ENCODE results near the gene HIRA.
"Not testable (repeated sequence)": the region's sequence is repeated elsewhere in the genome, so short reads cannot be mapped to it uniquely, and the experiment has no call there.

The HIRA gene

GRCh38 chr22:19442166-19442565 is 10.6 kb upstream of the HIRA start:
- DNase-seq, result no peak

- no peak for DNase-seq
Measured at GRCh38 chr22:19440411-19441195, 9.1 kb upstream of the HIRA start.

DNA sequence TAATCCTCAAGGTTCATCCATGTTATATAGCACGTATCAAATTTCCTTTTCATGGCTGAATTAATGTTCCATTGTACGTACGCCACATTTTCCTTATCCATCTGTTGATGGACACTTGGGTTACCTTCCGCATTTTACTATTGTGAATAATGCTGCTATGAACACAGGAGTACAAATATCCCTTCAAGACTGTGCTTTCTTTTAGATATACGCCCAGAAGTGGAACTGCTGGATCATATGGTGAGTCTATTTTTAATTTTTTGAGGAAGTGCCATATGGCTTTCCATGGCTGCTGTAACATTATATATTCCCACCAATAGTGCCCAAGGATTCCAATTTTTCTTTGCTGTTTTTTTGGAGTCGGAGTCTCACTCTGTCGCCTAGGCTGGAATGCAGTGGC is 6.8 kb upstream of the HIRA start:
- no peak for DNase-seq

- DNase-seq, result not testable (repeated sequence)
Measured at GRCh38 chr22:19436444-19437161, 5.1 kb upstream of the HIRA start.

DNA sequence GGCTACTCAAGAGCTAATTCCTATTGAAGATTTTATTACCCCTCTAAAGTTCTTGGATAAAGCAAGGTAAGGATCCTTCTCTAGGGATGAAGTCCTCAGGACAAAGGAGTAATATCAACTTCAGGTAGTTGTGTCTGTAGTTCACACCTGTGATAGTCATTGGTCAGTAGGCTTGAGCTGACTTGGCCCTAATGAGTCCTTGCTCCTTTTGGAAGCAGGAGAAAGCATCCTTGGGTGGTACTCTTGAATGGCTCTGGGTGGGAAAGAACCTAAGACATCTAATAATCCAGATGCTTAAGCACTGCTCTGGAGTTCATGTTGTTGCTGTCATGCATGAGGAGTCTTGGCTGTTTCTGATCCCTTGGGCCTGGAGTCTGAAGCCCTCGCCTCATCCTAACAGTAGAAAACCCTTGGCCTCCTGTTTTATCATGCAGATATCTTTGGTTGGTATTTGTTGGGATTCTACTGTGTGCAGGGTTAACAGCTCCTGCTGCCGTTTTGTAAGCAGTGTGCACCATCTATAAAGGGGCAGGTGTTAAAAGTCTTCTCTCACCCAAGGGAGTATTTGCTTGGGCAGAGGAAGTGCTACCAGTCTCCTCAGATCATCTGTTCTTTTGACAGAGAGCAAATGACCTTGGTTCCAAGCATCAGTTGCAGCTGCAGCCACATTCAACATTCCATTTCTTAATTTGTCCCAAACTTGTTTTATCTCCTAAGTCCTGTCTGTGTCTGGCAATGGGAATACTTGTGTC is 3.5 kb upstream of the HIRA start:
- no peak for DNase-seq

DNA sequence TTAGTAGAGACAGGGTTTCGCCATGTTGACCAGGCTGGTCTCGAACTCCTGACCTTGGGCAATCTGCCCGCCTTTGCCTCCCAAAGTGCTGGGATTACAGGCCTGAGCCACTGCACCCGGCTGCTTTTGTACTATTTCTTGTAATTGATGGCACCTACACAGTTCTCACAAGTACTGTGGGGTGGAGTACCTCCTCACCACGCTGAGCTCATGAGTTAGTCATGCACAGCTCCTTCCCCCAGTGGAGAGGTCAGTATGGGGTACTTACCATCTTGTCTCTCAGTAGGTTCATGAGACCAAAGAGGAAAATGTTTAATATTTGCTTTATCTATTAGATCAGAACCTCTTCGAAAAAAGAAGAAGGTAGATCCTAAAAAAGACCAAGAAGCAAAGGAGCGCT is 2.9 kb upstream of the HIRA start:
- no peak for DNase-seq

DNA sequence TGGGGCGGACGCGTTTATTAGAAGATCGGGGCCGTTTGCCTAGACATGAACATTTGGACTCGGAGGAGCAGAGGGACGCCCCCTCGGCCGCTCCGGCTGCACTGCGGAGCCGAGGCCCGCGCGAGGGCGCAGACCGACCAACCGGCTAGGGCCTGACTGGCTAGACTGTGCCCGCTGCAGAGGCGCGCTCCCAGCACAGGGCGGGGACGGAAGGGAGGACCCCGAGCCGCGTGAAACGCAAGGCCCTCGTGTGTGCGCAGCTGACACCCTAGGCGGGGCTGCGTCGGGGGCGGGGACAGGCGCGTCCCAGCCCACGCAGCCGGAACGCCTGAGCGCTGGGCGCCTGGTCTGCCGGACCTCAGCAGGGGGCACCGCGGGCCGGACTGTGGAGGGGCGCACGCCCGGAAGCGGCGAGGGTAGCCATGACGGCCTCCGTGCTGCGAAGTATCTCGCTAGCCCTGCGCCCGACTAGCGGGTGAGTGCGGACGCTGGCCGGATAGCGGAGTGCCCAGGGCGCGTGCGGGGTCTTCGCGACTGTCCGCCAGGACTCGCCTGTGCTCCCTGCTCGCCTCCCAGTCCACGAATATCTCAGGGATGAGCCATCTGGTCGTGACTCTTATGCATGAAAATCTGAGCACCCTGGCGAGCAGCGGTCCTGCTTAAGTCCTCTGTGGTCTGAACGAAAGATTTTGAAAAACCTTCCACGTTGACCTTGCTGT is 759 bp upstream of the HIRA start, which contains the start of gene MRPL40:
MRPL40 (plus strand) TSS at position 413 of the 719 bp plus-strand sequence; CDS start at position 423, 10 bp downstream.
- peak; percentile 28 to 96 (median 90) for DNase-seq

GRCh38 chr22:19430890-19431541 is 517 bp downstream of the HIRA start:
- peak in 4 of 14 donors; percentile 12 to 54 (median 29) for DNase-seq

GRCh38 chr22:19429950-19430889 is 1.3 kb downstream of the HIRA start:
- DNase-seq, result peak in 3 of 14 donors; percentile 10 to 34 (median 31)

- DNase-seq, result no peak
Measured at GRCh38 chr22:19424186-19424500, 7.4 kb downstream of the HIRA start.

GRCh38 chr22:19422440-19423301 is 8.9 kb downstream of the HIRA start:
- DNase-seq, result no peak

DNA sequence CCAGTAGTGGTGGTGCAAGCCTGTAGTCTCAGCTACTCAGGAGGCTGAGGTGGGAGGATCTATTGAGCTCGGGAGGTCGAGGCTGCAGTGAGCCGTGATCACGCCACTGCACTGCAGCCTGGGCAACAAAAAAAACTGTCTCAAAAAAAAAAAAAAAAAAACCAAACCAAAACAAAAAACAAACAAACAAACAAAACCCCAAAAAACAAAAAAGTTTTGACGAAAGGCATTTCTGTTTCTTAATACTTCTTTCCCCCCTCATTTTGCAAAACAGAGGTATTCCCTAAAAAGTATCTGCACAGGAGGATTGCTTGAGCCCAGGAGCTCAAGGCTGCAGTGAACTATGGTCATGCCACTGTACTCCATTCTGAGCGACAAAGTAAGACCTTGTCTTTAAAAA is 11.2 kb downstream of the HIRA start:
- no peak for DNase-seq

DNA sequence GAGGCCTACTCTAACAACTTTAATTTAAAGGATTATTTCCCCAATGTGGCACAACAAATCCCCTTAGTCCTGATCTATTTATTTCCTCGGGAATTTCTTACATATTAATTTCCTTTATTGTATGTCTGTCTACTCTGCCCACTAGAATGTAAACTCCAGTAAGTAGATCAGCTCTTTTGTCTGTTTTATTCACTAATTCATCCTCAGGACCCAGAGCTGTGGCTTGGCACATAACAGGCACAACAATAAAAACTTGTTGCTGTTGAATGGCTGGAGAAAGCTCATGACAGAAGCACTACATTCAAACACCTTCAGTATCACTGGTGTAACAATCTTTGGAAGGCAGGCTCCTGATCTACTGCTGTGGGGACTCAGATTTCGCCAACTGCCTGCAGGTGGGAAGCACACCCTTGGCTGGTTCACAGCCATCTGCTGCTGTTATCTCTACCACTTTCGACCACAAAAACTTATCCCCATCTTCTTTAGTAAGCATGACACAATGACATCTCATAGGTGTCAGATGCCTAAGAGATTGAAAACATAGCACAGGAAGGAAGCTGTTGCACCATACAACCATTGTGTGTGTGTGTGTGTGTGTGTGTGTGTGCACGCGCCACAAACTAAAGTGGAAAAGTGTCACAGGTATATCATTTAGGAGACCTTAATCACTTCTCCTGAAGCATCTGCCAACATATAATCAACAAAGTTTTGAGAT is 11.9 kb downstream of the HIRA start:
- peak in 1 of 14 donors; percentile 8 for DNase-seq

DNA sequence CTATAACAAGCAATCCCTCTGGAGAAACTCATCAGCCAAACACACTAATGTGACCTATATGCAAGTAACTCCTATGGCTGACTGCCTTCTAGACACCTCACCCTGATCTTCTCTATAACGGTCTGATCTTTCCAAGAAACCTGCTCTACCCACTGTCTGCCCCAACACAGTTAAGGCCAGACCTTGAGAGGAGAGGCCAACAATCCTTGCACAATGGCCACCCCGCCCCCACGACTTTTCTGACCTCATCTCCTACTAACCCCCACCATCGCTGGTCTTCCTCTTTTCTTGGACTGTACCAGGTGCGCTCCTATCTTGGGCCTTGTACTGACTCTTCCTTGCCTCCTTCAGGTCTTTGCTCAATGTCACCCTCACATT is 12.5 kb downstream of the HIRA start:
- DNase-seq, result no peak

- no peak for DNase-seq
Measured at GRCh38 chr22:19412923-19413322, 18.6 kb downstream of the HIRA start.

DNA sequence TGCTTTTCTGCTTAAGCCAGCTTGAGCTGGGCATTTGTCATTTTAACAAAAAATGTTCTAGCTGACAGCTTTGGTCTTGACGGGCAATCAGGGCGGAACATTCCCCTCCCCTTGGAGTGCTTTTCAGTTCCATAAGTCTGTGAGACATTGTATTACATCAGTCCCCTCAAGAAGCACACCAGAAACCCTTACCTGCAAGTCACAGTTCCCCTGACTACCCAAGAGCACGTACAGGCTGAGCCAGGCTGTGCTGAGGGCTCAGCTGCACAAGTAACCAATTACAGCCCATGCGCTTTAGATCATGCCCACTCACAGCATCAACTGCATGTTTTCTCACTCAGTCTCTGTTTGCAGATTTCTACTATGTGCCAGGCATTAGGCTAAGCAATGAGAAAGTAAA is 19.1 kb downstream of the HIRA start:
- DNase-seq, result no peak

GRCh38 chr22:19411690-19412045 is 19.9 kb downstream of the HIRA start:
- no peak for DNase-seq

DNA sequence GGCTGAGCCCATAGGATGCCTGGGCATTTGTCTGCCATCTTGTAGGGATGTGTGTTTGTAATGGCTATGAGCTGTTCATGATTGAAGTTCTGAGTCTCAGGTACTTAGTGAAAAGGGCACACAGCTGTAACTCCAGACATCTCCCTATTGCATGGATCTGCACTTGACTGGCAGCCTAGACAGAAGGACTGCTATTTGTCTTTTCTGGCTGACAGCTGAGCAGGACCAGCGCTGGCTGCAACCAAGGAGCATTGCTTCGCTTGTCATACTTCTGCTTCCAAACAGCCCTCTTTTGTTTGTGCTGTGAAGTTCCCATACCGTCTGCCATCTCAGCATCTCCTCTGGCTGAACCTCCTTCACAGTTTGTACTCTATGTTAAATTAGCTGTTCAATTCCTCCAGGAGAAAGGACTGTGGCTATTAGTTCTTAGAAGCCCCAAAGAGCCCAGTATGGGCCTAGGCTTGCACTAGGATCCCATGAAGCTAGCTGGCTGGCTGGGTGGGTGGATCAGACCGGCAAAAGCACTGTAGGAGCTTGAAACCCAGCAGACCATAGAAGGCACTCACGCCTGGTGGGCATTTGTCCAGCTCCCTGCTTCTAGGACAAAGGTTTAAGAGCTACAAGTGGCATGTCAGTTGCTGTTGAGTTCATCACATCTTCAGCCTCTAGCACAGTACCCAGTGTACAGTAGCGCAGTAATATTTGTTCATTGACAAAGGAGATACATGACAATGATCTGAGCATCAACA is 20.4 kb downstream of the HIRA start:
- DNase-seq, result no peak
